Activated CD8-positive, alpha-beta memory T cell treated with anti-CD3 and anti-CD28 coated beads, Interleukin-2, amount 50 U/mL, for 24 hours (primary cell): Measurements from ENCODE around the gene COPS6.
"Not testable (repeated sequence)": the region's sequence is repeated elsewhere in the genome, so short reads cannot be mapped to it uniquely, and the experiment has no call there.

ENCODE experiments used
- DNase-seq: peaks from one replicate; pipeline ENCODE4 v3.0.0-alpha.2; 2020; ENCODE audit errors: extremely low read depth

COPS6 gene

DNA sequence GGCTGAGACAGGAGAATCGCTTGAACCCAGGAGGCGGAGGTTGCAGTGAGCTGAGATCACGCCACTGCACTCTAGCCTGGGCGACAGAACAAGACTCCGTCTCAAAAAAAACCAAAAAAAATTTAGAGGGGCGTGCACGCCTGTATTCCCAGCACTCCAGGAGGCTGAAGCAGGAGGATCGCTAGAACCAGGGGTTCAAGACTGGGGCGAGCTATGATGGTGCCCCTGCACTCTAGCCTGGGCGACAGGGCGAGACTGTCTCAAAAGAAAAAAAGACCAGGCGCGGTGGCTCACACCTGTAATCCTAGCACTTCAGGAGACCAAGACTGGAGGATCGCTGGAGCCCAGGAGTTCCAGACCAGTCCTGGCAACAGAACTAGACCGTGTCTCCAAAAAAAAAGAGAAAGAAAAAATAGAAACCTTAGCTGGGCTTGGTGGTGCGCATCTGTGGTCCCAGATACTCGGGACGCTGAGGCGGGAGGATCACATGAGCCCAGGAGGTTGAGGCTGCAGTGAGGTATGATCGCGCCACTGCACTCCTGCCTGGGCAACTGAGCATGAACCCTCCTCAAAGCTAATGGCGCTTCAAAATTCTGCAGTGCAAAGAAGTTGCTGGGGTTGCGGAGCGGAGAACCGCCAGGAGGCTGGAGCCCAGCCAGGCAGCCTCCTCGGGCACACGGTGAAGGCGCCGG, 37.6 kb downstream of the COPS6 start:
- no peak for DNase-seq

DNA sequence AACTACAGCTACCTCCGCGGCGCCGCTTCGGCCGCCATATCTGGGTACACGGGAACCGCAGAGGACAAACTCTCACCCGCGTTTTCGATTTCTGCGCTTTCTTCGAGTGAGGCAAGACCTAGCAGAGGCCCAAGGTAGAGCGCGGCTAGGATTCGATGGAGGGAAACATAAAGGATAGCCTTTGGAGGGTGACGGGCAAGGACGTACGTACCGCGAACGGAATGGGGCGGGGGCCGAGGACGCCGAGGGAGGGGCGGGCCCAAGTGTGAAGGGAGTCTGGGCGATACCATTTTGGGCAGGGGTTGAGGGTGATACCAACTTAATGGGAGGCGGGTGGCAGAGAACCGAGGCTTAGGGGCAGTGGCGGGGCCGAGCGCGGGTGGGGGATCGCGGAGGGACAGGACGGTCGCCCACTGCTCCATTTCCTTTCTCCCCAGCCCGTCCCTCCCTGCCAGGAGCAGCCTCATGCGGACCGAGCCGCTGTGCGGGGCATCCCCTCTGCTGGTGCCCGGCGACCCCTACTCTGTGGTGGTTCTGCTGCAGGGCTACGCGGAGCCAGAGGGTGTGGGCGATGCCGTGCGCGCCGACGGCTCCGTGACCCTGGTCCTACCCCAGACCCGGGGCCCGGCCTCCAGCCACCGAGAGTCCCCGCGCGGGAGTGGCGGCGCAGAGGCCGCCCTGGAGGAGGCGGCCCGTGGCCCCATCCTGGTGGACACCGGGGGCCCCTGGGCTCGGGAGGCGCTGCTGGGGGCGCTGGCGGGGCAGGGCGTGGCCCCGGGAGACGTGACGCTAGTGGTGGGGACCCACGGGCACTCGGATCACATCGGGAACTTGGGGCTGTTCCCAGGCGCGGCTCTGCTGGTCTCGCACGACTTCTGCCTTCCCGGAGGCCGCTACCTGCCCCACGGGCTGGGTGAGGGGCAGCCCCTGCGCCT, 38.4 kb downstream of the COPS6 start, which contains the start of gene MBLAC1:
Gene MBLAC1, plus strand, starts transcription at position 37 of the 935 bp plus-strand sequence. Its CDS starts 429 bp downstream, at position 466.
- peak; percentile 86 for DNase-seq

DNA sequence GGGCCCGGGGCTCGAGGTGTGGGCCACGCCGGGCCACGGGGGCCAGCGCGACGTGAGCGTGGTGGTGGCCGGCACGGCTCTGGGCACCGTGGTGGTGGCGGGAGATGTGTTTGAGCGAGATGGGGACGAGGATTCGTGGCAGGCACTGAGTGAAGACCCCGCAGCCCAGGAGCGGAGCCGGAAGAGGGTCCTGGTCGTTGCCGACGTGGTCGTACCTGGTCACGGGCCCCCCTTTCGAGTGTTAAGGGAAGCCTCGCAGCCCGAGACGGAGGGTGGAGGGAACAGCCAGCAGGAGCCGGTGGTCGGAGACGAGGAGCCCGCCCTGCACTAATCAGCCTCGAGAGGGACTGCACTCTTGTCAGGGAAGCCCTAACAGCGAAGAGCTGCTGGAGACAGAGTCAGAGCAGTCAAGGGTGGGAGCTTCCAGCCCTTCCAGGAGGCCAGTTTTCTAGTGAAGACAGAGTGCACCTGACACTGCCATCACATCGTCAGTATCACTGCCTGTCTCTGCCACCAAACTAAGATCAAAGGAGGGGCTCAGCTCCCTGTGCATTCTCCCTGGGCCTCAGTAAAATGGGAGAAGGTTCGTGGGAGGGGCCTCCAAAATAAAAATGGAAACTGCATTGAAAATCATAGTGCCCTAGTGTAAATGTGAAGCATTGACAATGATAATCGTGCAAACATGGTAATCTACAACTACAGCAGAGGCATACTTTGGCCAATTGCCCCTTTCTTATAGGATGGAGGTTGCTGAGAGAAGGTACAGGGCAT, 39.3 kb downstream of the COPS6 start:
- DNase-seq, result no peak

DNA sequence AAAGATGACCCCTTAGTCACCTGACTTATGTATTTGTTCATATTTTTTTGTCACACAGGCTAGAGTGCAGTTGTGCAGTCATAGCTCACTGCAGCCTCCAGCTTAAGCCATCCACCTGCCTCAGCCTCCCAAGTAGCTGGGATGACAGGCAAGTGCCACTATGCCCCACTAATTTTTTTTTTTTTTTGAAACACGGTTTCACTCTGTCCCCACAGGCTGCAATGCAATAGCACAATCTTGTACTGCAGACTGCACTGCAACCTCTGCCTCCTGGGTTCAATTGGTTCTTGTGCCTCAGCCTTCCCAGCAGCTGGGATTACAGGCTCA, 39.8 kb downstream of the COPS6 start:
- no peak for DNase-seq

DNA sequence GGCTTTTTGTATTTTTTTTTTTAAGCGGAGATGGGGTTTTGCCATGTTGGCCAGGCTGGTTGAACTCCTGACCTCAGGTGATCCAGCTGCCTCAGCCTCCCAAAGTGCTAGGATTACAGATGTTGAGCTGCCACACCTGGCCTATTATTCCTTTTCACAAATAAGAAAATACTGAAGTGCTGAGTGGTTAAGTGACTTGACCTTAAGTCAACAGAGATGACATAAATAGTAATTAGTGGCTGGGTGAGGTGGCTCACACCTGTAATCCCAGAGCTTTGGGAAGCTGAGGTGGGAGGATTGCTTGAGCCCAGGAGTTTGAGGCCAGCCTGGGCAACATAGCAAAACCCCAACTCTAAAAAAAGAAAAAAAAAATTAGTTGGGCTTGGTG, 41.4 kb downstream of the COPS6 start:
- not testable (repeated sequence) for DNase-seq

DNA sequence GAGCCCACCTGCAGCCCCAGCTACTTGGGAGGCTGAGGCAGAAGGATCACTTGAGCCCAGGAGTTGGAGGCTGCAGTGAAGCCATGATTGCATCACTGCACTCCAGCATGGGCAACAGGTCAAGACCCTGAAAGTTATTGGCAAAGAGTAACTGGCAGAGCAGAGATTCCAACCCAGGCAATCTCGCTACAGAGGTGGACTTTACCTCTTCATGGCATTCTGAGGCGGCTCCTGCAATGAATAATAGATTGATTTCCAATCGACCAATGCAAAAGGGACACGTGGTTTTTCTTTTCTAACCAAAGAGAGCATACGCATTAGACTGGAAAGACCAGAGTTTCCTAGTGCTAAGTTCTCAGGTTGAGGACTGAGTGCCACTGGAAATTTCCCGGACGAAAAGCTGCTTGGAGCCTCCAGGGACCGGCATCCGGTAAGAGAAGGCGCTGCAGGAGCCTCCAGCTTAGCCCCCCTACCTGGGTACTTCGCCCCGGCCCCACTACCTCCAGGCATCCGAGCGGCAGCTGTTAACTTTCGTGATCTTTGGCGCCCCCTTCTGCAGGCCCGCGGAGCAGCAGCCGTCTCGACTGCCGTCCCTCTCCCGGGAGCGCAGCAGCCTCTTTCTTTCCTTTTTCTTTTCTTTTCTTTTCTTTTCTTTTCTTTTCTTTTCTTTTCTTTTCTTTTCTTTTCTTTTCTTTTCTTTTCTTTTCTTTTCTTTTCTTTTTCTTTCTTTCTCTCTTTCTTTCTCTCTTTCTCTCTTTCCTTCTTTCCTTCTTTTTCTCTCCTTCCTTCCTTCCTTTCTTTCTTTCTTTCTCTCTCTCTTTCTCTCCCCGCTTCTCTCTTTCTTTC, 42.1 kb downstream of the COPS6 start:
- DNase-seq, result no peak

DNA sequence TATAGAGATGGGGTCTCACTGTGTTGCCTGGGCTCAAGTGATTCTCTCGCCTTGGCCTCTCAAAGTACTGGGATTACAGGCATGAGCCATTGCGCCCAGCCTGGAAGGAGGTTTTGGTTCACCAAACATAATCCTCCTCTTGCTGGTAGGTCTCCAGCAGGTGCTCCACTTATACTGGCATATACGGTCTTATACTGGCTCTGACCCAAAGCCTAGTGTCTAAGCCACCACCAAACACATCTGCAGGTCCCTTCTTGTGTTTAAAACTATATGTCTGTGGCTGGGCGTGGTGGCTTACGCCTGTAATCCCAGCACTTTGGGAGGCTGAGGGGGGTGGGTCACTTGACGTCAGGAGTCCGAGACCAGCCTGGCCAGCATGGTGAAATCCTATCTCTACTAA, 43.4 kb downstream of the COPS6 start:
- no peak for DNase-seq

DNA sequence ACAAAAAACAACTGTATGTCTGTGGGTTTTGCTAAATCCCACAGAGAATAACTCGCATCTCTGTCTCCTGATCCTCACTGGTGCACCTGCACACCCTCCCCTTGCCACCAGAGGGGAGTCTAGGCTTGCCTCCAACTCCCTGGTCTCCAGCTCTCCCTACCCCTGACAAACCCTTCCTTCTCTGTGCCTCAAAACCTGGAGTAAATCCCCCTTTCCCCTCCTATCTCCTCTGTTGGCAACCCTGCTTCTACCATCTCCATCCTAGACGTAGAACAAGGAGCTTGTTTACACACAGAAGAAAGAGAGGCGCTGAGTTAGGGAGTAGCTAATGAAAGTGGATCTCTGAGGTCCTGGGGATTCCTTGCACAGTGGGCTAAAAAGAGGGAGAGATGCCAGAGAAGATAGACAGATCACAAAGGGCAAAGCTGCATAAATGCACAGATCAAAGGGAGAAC, 44.0 kb downstream of the COPS6 start:
- DNase-seq, result no peak

DNA sequence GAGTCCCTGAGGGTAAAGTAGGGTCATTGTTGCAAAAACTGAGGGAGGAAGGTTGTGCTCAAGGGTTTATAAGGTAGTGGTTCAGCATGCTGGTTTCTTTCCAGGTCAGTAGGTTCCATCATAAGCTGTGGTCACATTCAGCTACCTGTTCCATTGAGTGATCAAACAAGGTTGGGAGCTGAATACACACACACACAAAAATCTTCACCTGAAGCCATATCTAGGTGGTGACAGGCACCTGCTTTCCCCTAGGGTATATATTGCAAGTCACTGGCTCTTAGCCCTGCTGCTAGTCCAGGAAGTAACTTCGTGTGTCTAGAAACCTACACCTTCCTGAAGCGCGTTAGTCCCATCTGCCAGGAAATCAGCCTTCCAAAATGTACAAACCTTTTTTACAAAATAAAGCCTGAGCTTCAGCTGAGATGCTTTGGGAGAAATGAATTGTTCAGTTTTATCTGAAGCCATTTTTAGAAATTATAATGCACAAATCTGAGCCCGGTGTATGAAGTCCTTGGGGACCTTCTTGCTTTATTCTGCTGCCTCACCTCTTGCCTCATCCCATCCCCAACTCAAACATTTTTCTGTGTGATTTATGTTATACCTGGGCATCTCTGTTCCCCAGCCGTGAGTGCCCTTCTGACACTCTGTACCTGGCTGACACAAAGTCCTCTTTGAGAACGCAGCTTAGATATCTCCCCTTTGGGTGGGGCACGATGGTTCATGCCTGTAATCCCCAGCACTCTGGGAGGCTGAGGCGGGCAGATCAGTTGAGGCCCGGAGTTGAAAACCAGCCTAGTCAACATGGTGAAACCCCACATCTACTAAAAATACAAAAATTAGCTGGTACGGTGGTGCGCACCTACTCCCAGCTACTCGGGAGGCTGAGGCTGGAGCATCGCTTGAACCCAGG, 49.3 kb downstream of the COPS6 start:
- DNase-seq, result no peak

DNA sequence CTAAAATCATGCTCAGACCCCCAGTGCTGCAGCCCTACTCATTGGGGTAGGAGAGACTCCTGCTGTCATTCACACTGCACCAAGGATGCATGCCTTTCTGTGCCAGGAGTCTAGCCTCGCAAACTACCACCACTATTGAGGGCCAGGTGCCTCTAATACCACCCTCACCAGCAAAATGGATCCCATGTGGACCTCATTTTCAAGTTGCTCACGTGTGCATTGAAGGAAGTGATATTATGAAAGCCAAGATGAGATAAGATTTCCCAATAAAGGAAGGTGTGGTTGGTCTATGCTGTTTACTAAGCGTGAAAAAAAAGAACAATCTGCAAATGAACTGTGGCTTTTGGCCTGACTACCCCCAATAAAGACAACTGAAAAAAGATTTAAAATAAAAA, 52.8 kb downstream of the COPS6 start:
- DNase-seq, result no peak
